IMR-90 (cell line): ENCODE results near the gene PDIA4.

Experiments used
- RCOR1 ChIP-seq: IDR thresholded peaks from 2 replicates; pipeline ENCODE4 v1.6.1; 2012; ENCODE audit warnings: mild to moderate bottlenecking, low read length, improper control_type of control experiment; ENCODE audit not compliant: insufficient replicate concordance
- SMC3 ChIP-seq: fragments of 150-350 bp; IDR thresholded peaks from 2 replicates; pipeline ENCODE4 v1.6.1; 2016; ENCODE audit warnings: low read depth, mild to moderate bottlenecking, antibody characterized with exemption, low read length, moderate library complexity
- USF2 ChIP-seq: fragments of 150-350 bp; IDR thresholded peaks from 2 replicates; pipeline ENCODE4 v1.6.1; 2017; ENCODE audit warnings: mild to moderate bottlenecking, antibody characterized with exemption, low read length, low read depth
- TF ChIP-seq, protein P1 (sequence below): conservative IDR thresholded peaks from 2 replicates; pipeline ENCODE4 v1.5.1; 2012; ENCODE audit warnings: mild to moderate bottlenecking, low read depth, low read length, improper control_type of control experiment

- TF ChIP-seq, protein P1, sequence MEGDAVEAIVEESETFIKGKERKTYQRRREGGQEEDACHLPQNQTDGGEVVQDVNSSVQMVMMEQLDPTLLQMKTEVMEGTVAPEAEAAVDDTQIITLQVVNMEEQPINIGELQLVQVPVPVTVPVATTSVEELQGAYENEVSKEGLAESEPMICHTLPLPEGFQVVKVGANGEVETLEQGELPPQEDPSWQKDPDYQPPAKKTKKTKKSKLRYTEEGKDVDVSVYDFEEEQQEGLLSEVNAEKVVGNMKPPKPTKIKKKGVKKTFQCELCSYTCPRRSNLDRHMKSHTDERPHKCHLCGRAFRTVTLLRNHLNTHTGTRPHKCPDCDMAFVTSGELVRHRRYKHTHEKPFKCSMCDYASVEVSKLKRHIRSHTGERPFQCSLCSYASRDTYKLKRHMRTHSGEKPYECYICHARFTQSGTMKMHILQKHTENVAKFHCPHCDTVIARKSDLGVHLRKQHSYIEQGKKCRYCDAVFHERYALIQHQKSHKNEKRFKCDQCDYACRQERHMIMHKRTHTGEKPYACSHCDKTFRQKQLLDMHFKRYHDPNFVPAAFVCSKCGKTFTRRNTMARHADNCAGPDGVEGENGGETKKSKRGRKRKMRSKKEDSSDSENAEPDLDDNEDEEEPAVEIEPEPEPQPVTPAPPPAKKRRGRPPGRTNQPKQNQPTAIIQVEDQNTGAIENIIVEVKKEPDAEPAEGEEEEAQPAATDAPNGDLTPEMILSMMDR, result no peak
- TF ChIP-seq USF2 (no peak), SMC3 (no peak), RCOR1 (no peak)
Measured at GRCh38 chr7:149006345-149006725, 22.0 kb downstream of the PDIA4 start.
